CD4-positive, alpha-beta T cell treated with Interleukin-4 for 1 hour (primary cell): ENCODE measurements around the gene LARP4B.

Experiments
- DNase-seq, 2 donors: peaks; one replicate each; pipeline ENCODE4 v3.0.0-alpha.2; 2020 to 2022

Gene LARP4B

GRCh38 chr10:931326-932318, at the start of gene LARP4B:
LARP4B (minus strand) TSS chr10:931705; CDS start chr10:885721, 45,984 bp downstream.
- DNase-seq: peak; percentile 97 to 98

- no peak for DNase-seq
Observed at GRCh38 chr10:980468-981093, 49.1 kb upstream of the LARP4B start.

- DNase-seq: no peak
Observed at GRCh38 chr10:978826-979421, 47.4 kb upstream of the LARP4B start.

GRCh38 chr10:976316-976715, 44.8 kb upstream of the LARP4B start:
- no peak for DNase-seq

- DNase-seq: no peak
Observed at GRCh38 chr10:974785-975074, 43.2 kb upstream of the LARP4B start.

GRCh38 chr10:974038-974784, 42.7 kb upstream of the LARP4B start:
- DNase-seq: no peak

- no peak for DNase-seq
Observed at GRCh38 chr10:972763-973162, 41.3 kb upstream of the LARP4B start.

GRCh38 chr10:971613-972012, 40.1 kb upstream of the LARP4B start:
- no peak for DNase-seq

GRCh38 chr10:971150-971542, 39.6 kb upstream of the LARP4B start:
- no peak for DNase-seq

- no peak for DNase-seq
Observed at GRCh38 chr10:970311-971149, 39.0 kb upstream of the LARP4B start.

- DNase-seq: no peak
Observed at GRCh38 chr10:969473-970150, 38.1 kb upstream of the LARP4B start.

GRCh38 chr10:968546-969199, 37.2 kb upstream of the LARP4B start:
- DNase-seq: no peak

GRCh38 chr10:966466-967235, 35.1 kb upstream of the LARP4B start:
- DNase-seq: no peak

GRCh38 chr10:964988-965417, 33.5 kb upstream of the LARP4B start:
- no peak for DNase-seq

- no peak for DNase-seq
Observed at GRCh38 chr10:964321-964987, 32.9 kb upstream of the LARP4B start.

GRCh38 chr10:963655-964054, 32.1 kb upstream of the LARP4B start:
- DNase-seq: no peak

GRCh38 chr10:963186-963585, 31.7 kb upstream of the LARP4B start:
- DNase-seq: no peak

GRCh38 chr10:962342-962741, 30.8 kb upstream of the LARP4B start:
- DNase-seq: no peak

- no peak for DNase-seq
Observed at GRCh38 chr10:958856-959255, 27.4 kb upstream of the LARP4B start.

GRCh38 chr10:958106-958505, 26.6 kb upstream of the LARP4B start:
- DNase-seq: no peak
